Activated CD8-positive, alpha-beta memory T cell treated with anti-CD3 and anti-CD28 coated beads, Interleukin-2, amount 50 U/mL, for 1 hour (primary cell): ENCODE results near the gene LTB4R2.

Experiments used
- DNase-seq: peaks from one replicate; pipeline ENCODE4 v3.0.0-alpha.2; 2020; ENCODE audit errors: extremely low read depth

Gene LTB4R2

GRCh38 chr14:24299255-24300191, 10.4 kb upstream of the LTB4R2 start, which contains the start of the genes DHRS1 and NOP9:
DHRS1 (minus strand) TSS chr14:24299780; CDS start chr14:24299106, 674 bp downstream.
NOP9 (plus strand) TSS chr14:24299850; CDS start chr14:24299955, 105 bp downstream.
- DNase-seq, result peak; percentile 75

GRCh38 chr14:24300326-24300980, 9.5 kb upstream of the LTB4R2 start:
- no peak for DNase-seq

GRCh38 chr14:24304019-24304387, 5.9 kb upstream of the LTB4R2 start:
- DNase-seq, result no peak

- DNase-seq, result no peak
These were observed 2.8 kb upstream of the LTB4R2 start for GRCh38 chr14:24307156-24307574.

- no peak for DNase-seq
These were observed 2.2 kb upstream of the LTB4R2 start, which contains the start of gene CIDEB for GRCh38 chr14:24307575-24308341. CIDEB (minus strand) TSS chr14:24307977; CDS start chr14:24307858, 119 bp downstream.

- DNase-seq, result no peak
These were observed 1.4 kb upstream of the LTB4R2 start for GRCh38 chr14:24308342-24309124.

GRCh38 chr14:24310265-24310645, 315 bp downstream of the LTB4R2 start:
- no peak for DNase-seq

GRCh38 chr14:24310646-24311604, 985 bp downstream of the LTB4R2 start, which contains the start of gene LTB4R:
LTB4R (plus strand) TSS chr14:24311502; CDS start chr14:24315652, 4,150 bp downstream.
- no peak for DNase-seq

GRCh38 chr14:24311837-24312615, 2.1 kb downstream of the LTB4R2 start:
- no peak for DNase-seq

- DNase-seq, result no peak
These were observed 3.0 kb downstream of the LTB4R2 start for GRCh38 chr14:24312736-24313507.

- no peak for DNase-seq
These were observed 4.0 kb downstream of the LTB4R2 start for GRCh38 chr14:24313913-24314312.

GRCh38 chr14:24314377-24315193, 4.6 kb downstream of the LTB4R2 start:
- DNase-seq, result no peak

- DNase-seq, result no peak
These were observed 5.4 kb downstream of the LTB4R2 start for GRCh38 chr14:24315243-24315806.

- no peak for DNase-seq
These were observed 6.1 kb downstream of the LTB4R2 start for GRCh38 chr14:24315807-24316596.

GRCh38 chr14:24316597-24316950, 6.6 kb downstream of the LTB4R2 start:
- DNase-seq, result no peak
